K562 (cell line): ENCODE data around the gene PMEPA1.

Experiments
- CREB1 ChIP-seq, 2 experiments: sonication (generic) in 1 of 2; formaldehyde crosslinking in 1 of 2; IDR thresholded peaks; 2 replicates each; pipeline versions ENCODE4 v1.6.1 to v1.8.0; 2012 to 2022; ENCODE audit warnings: inconsistent platforms in 1 of 2, mild to moderate bottlenecking in 1 of 2, missing genetic modification reagents in 1 of 2, moderate library complexity in 1 of 2
- GATA2 ChIP-seq: sonication (generic); formaldehyde crosslinking; IDR thresholded peaks from 2 replicates; pipeline ENCODE4 v1.4.0; 2020; ENCODE audit warnings: mild to moderate bottlenecking, missing genetic modification reagents
- LEF1 ChIP-seq: fragments of 450-650 bp; IDR thresholded peaks from 2 replicates; pipeline ENCODE4 v1.6.1; 2016; ENCODE audit warnings: mild to moderate bottlenecking
- MAZ ChIP-seq, 2 experiments: fragments of 450-650 bp in 1 of 2; sonication (generic) in 1 of 2; formaldehyde crosslinking; IDR thresholded peaks in 1 of 2; conservative IDR thresholded peaks in 1 of 2; 2 replicates each; pipeline versions ENCODE4 v1.4.0 to v1.5.0; 2020; ENCODE audit warnings: mild to moderate bottlenecking in 1 of 2, missing genetic modification reagents in 1 of 2
- NFIC ChIP-seq: fragments of 450-650 bp; IDR thresholded peaks from 2 replicates; pipeline ENCODE4 v1.6.1; 2017; ENCODE audit warnings: mild to moderate bottlenecking, inconsistent platforms
- POLR2AphosphoS5 ChIP-seq: IDR thresholded peaks from 2 replicates; pipeline ENCODE4 v1.6.1; 2011; ENCODE audit warnings: mild to moderate bottlenecking, low read depth, low read length, moderate library complexity; ENCODE audit not compliant: control insufficient read depth, insufficient read depth
- POLR2G ChIP-seq: fragments of 200-400 bp; formaldehyde crosslinking; IDR thresholded peaks from 2 replicates; pipeline ENCODE4 v1.6.1; 2017; ENCODE audit warnings: low read depth, mild to moderate bottlenecking, antibody characterized with exemption, low read length, moderate library complexity
- TAF1 ChIP-seq: IDR thresholded peaks from 2 replicates; pipeline ENCODE4 v1.6.1; 2011; ENCODE audit warnings: mild to moderate bottlenecking, low read length, moderate library complexity; ENCODE audit not compliant: insufficient read depth, control insufficient read depth, severe bottlenecking; ENCODE audit errors: extremely low read depth
- TF ChIP-seq, protein P1 (sequence below), 3 experiments: IDR thresholded peaks in 2 of 3; conservative IDR thresholded peaks in 1 of 3; 2 replicates each; pipeline ENCODE4 v1.5.1; 2011 to 2012; ENCODE audit warnings: low read length in 3 of 3, mild to moderate bottlenecking in 3 of 3, control low read depth in 2 of 3, improper control_type of control experiment in 1 of 3, inconsistent platforms in 1 of 3, low read depth in 1 of 3, mixed read lengths in 1 of 3, moderate library complexity in 1 of 3; ENCODE audit not compliant: insufficient read depth in 2 of 3
- TF ChIP-seq, protein P2 (sequence below): IDR thresholded peaks from 3 replicates; pipeline ENCODE4 v1.6.1; 2011; ENCODE audit warnings: borderline replicate concordance, mild to moderate bottlenecking; ENCODE audit not compliant: insufficient read length, insufficient read depth

- TF ChIP-seq LEF1 (no peak), TAF1 (no peak), NFIC (no peak), MAZ (CRISPR knock-in tag; conservative IDR thresholded peaks at IDR 0.05 in 1 of 2, IDR thresholded peaks at IDR 0.05 in 1 of 2) (no peak), CREB1 (IDR thresholded peaks at IDR 0.05) (no peak), CREB1 (CRISPR knock-in tag; IDR thresholded peaks at IDR 0.05) (no peak), GATA2 (no peak), POLR2G (no peak), POLR2AphosphoS5 (no peak)
- TF ChIP-seq, protein P1, sequence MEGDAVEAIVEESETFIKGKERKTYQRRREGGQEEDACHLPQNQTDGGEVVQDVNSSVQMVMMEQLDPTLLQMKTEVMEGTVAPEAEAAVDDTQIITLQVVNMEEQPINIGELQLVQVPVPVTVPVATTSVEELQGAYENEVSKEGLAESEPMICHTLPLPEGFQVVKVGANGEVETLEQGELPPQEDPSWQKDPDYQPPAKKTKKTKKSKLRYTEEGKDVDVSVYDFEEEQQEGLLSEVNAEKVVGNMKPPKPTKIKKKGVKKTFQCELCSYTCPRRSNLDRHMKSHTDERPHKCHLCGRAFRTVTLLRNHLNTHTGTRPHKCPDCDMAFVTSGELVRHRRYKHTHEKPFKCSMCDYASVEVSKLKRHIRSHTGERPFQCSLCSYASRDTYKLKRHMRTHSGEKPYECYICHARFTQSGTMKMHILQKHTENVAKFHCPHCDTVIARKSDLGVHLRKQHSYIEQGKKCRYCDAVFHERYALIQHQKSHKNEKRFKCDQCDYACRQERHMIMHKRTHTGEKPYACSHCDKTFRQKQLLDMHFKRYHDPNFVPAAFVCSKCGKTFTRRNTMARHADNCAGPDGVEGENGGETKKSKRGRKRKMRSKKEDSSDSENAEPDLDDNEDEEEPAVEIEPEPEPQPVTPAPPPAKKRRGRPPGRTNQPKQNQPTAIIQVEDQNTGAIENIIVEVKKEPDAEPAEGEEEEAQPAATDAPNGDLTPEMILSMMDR (IDR thresholded peaks at IDR 0.05 in 2 of 3, conservative IDR thresholded peaks at IDR 0.05 in 1 of 3; ENCODE audit: insufficient read depth in 2 of 3, low read depth in 1 of 3, low read length in 3 of 3): no peak
- TF ChIP-seq, protein P2, sequence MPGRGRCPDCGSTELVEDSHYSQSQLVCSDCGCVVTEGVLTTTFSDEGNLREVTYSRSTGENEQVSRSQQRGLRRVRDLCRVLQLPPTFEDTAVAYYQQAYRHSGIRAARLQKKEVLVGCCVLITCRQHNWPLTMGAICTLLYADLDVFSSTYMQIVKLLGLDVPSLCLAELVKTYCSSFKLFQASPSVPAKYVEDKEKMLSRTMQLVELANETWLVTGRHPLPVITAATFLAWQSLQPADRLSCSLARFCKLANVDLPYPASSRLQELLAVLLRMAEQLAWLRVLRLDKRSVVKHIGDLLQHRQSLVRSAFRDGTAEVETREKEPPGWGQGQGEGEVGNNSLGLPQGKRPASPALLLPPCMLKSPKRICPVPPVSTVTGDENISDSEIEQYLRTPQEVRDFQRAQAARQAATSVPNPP: no peak
Measured at GRCh38 chr20:57724610-57725405, 15.0 kb upstream of the PMEPA1 start.
